ENCODE data around the gene ACTMAP. TPM values are rescaled to one million over a fixed set of nuclear protein-coding genes. Genes with fewer than 3 reads are reported as not detected.

Gene ACTMAP
- total and polyA plus RNA-seq, 2 of the 8 experiments (the other 6 are each of a cell fraction or from before 2014, with no cell fraction given) = 24.1 to 26.5 TPM

- Histone ChIP-seq H3K9me3 (ENCODE audit: insufficient read depth in 2 of 2, low read depth in 1 of 2, low read length in 1 of 2) (no peaks in the 10 kb centered on the region), H2AFZ (ENCODE audit: low read length) (no peak overlapping the region), H2BK120ac (replicated peaks; ENCODE audit: low read depth, low read length) (no peak overlapping the region), H3K14ac (ENCODE audit: insufficient read length) (no peak overlapping the region), H2BK5ac (ENCODE audit: low read depth, low read length) (no peak overlapping the region), H2BK15ac (ENCODE audit: low read length) (no peak overlapping the region), H4K20me1 (replicated peaks in 1 of 2; ENCODE audit: control insufficient read depth in 1 of 2, insufficient read depth in 2 of 2, low read length in 2 of 2) (peaks cover 0 to 8% of the 10 kb centered on the region in 2 experiments), H3K4me2 (ENCODE audit: insufficient read depth in 1 of 2, low read depth in 2 of 2, low read length in 2 of 2) (no peak overlapping the region), H4K8ac (ENCODE audit: extremely low read depth, insufficient read depth, low read length) (no peak overlapping the region), H3K56ac (replicated peaks; ENCODE audit: insufficient read length, low read depth, low read length) (no peak overlapping the region), H3K23me2 (ENCODE audit: low read depth, low read length) (peaks cover 9% of the 10 kb centered on the region; the same call in 1 of the 2 replicates), H2BK20ac (ENCODE audit: low read length) (no peak overlapping the region), H4K91ac (replicated peaks; ENCODE audit: insufficient read length, low read length) (no peak overlapping the region), H4K5ac (ENCODE audit: insufficient read length, low read depth, low read length) (no peak overlapping the region), H3K23ac (ENCODE audit: insufficient read length) (no peak overlapping the region), H3K4me1 (replicated peaks in 1 of 4; ENCODE audit: control insufficient read depth in 3 of 4, insufficient read depth in 4 of 4, low read length in 3 of 4) (peaks cover 0 to 25% (median 15%) of the 10 kb centered on the region in 4 experiments; a peak in 6 of 7 replicates), H3K27me3 (replicated peaks in 1 of 4; ENCODE audit: control insufficient read depth in 3 of 4, extremely low read depth in 1 of 4, insufficient read depth in 3 of 4, low read length in 3 of 4) (no peaks in the 10 kb centered on the region), H2BK12ac (ENCODE audit: low read depth, low read length) (no peak overlapping the region), H3K79me1 (ENCODE audit: low read depth, low read length) (peaks cover 7% of the 10 kb centered on the region), H3K9ac (replicated peaks in 1 of 4; ENCODE audit: extremely low read depth in 1 of 4, low read depth in 3 of 4, low read length in 3 of 4) (no peak overlapping the region), H3K36me3 (ENCODE audit: control insufficient read depth in 2 of 4, insufficient read depth in 4 of 4, low read length in 3 of 4) (peaks cover 0 to 14% (median 8%) of the 10 kb centered on the region in 4 experiments; a peak in 5 of 8 replicates), H2AK5ac (ENCODE audit: low read depth, low read length) (no peak overlapping the region), H3K4ac (replicated peaks; ENCODE audit: insufficient read length, low read depth, low read length) (no peak overlapping the region), H3K18ac (ENCODE audit: extremely low read depth, low read length) (no peak overlapping the region), H3K27ac (ENCODE audit: low read depth, low read length) (no peak overlapping the region), H3K79me2 (ENCODE audit: control insufficient read depth in 1 of 2, insufficient read depth in 2 of 2, low read length in 2 of 2) (peaks cover 0 to 17% of the 10 kb centered on the region in 2 experiments; a peak in 3 of 4 replicates), H3K4me3 (ENCODE audit: extremely low read depth in 1 of 4, insufficient read depth in 2 of 4, low read depth in 3 of 4, low read length in 4 of 4) (no peak overlapping the region)
- TF ChIP-seq POLR2AphosphoS5 (IDR thresholded peaks at IDR 0.05; ENCODE audit: low read depth, low read length) (no peak), FOSL1 (IDR thresholded peaks at IDR 0.05; ENCODE audit: insufficient read depth, low read depth, low read length) (no peak), SRF (IDR thresholded peaks at IDR 0.05; ENCODE audit: low read depth, low read length) (no peak)
- CTCF ChIA-PET (ENCODE audit: partially characterized antibody) = interaction anchor here (0.9 to 3.2 kb wide), 7 partner anchors 9 to 114 kb away, joined by 3 to 15 read pairs (median 3); no protein-coding TSS in a partner anchor
- FAIRE-seq (no peak), DNase-seq (ENCODE audit: low read depth in 1 of 2, low spot score in 2 of 2) (no peak)
- POLR2A ChIA-PET (ENCODE audit: partially characterized antibody) = interaction anchor here (1.0 to 1.5 kb wide), 5 partner anchors 9 to 85 kb away, joined by 3 to 5 read pairs (median 4); no protein-coding TSS in a partner anchor
- WGBS, 2 experiments (ENCODE audit: extremely low coverage in 1 of 2, insufficient coverage in 1 of 2, insufficient read length in 1 of 2, insufficient replicate concordance in 2 of 2, low coverage in 1 of 2, low lambda C conversion rate in 2 of 2, missing lambda C conversion rate in 1 of 2) = 92% methylated on average over 11 of the region's 11 CpGs; no CpG with 5 or more reads in 1 of the 2 experiments
Observed at GRCh38 chr19:40693150-40693788, 57.0 kb downstream of the ACTMAP start.

Measured in H1 (cell line).